HepG2 (cell line): ENCODE results near the gene STX8. TPM values are rescaled to one million over a fixed set of nuclear protein-coding genes. Genes with fewer than 3 reads are reported as not detected.

Experiments used
- ATAC-seq: fragments of 200-7000 bp; cut with Tn5 transposase; 3 replicates; pipeline ENCODE4 v1.9.1; 2020; ENCODE audit warnings: mild to moderate bottlenecking, moderate library complexity
- BruUV-seq: library from RNA; stranded (reverse); fragments of 400-500 nt; replicated peaks from 2 replicates; lab custom pipeline; 2021; lab: Mats Ljungman, UMichigan
- CTCF ChIA-PET: fragments of 300-600 bp; formaldehyde crosslinking; extraction: SDS; loops from one replicate; lab custom pipeline; 2021; ENCODE audit warnings: low total read pairs, inconsistent platforms, low intra/inter-chr PET ratio; lab: Yijun Ruan, JAX
- POLR2A ChIA-PET: fragments of 350-600 bp; sonication (Branson Sonifier 250); formaldehyde crosslinking; loops from one replicate; lab custom pipeline; 2020; ENCODE audit warnings: antibody characterized with exemption, inconsistent platforms; lab: Yijun Ruan, JAX
- DNase-seq: peaks from one replicate; pipeline ENCODE4 v3.0.0-alpha.2; 2015; ENCODE audit warnings: low spot score
- FAIRE-seq: peaks from 3 replicates; lab custom pipeline; 2011; peaks lifted over from hg19 to GRCh38; lab: Jason Lieb, UNC
- H2AFZ ChIP-seq: one replicate; pipeline ENCODE4 v1.6.1; 2011; ENCODE audit warnings: low read length, inconsistent platforms
- H3K27ac ChIP-seq: fragments of 300-600 bp; 3 replicates; pipeline ENCODE4 v1.8.0; 2011; ENCODE audit warnings: mixed run types, mild to moderate bottlenecking, mixed read lengths, low read length, inconsistent platforms; ENCODE audit not compliant: insufficient read depth; ENCODE audit errors: extremely low read length
- H3K27me3 ChIP-seq, 2 experiments: fragments of 200-600 bp in 1 of 2; 2 replicates in 1 of 2; 3 replicates in 1 of 2; pipeline versions ENCODE4 v1.6.0 to v1.8.0; 2011; ENCODE audit warnings: low read length in 2 of 2, mild to moderate bottlenecking in 2 of 2, moderate library complexity in 2 of 2, inconsistent platforms in 1 of 2; ENCODE audit not compliant: insufficient read depth in 2 of 2, control insufficient read depth in 1 of 2
- H3K36me3 ChIP-seq, 2 experiments: fragments of 200-600 bp in 1 of 2; replicated peaks in 1 of 2; 2 replicates in 1 of 2; 3 replicates in 1 of 2; pipeline versions ENCODE4 v1.5.1 to v1.8.0; 2011; ENCODE audit warnings: low read length in 2 of 2, inconsistent platforms in 1 of 2; ENCODE audit not compliant: insufficient read depth in 2 of 2, control insufficient read depth in 1 of 2
- H3K4me1 ChIP-seq: 2 replicates; pipeline ENCODE4 v1.5.1; 2012; ENCODE audit warnings: low read length, inconsistent platforms; ENCODE audit not compliant: insufficient read depth
- H3K4me2 ChIP-seq: 2 replicates; pipeline ENCODE4 v1.6.0; 2011; ENCODE audit warnings: low read depth, low read length, inconsistent platforms
- H3K4me3 ChIP-seq, 3 experiments: fragments of 200-600 bp in 1 of 3; sonication (generic), shearing (Covaris generic) in 1 of 3; replicated peaks in 1 of 3; 2 replicates each; pipeline ENCODE4 v1.5.1; 2011 to 2016; ENCODE audit warnings: low read length in 3 of 3, inconsistent platforms in 2 of 3, low read depth in 2 of 3, mild to moderate bottlenecking in 2 of 3, control low read depth in 1 of 3, mixed read lengths in 1 of 3; ENCODE audit not compliant: insufficient read depth in 1 of 3
- H3K79me2 ChIP-seq: one replicate; pipeline ENCODE4 v1.6.1; 2011; ENCODE audit warnings: low read length, inconsistent platforms; ENCODE audit not compliant: insufficient read depth
- H3K9ac ChIP-seq: 2 replicates; pipeline ENCODE4 v1.6.0; 2011; ENCODE audit warnings: mild to moderate bottlenecking, low read depth, low read length, inconsistent platforms; ENCODE audit not compliant: insufficient read depth
- H3K9me3 ChIP-seq: 2 replicates; pipeline ENCODE4 v1.5.1; 2012; ENCODE audit warnings: mild to moderate bottlenecking, low read length
- H4K20me1 ChIP-seq: 2 replicates; pipeline ENCODE4 v1.6.0; 2011; ENCODE audit warnings: inconsistent platforms, mild to moderate bottlenecking, low read length, moderate library complexity; ENCODE audit not compliant: insufficient read depth
- TFDP1 ChIP-seq: IDR thresholded peaks from 2 replicates; pipeline ENCODE4 v1.6.1; 2016; ENCODE audit warnings: missing compliant biosample characterization, missing genetic modification reagents, borderline replicate concordance
- ZBTB46 ChIP-seq: sonication (generic); formaldehyde crosslinking; IDR thresholded peaks from 2 replicates; pipeline ENCODE4 v1.4.0; 2020; ENCODE audit warnings: mild to moderate bottlenecking, missing genetic modification reagents, borderline replicate concordance
- ZNF205 ChIP-seq: IDR thresholded peaks from 2 replicates; pipeline ENCODE4 v1.6.1; 2018; ENCODE audit warnings: missing biosample characterization, missing genetic modification reagents
- ZNF362 ChIP-seq: sonication (generic); formaldehyde crosslinking; IDR thresholded peaks from 2 replicates; pipeline ENCODE4 v1.4.0; 2020; ENCODE audit warnings: missing genetic modification reagents, mild to moderate bottlenecking, borderline replicate concordance
- ZNF703 ChIP-seq: sonication (generic); formaldehyde crosslinking; IDR thresholded peaks from 2 replicates; pipeline ENCODE4 v1.5.1; 2020; ENCODE audit warnings: missing genetic modification reagents, mild to moderate bottlenecking, moderate library complexity, borderline replicate concordance
- WGBS: methylation state at CpG from one replicate; pipeline ENCODE4 v1.1.6; 2017; ENCODE audit warnings: low lambda C conversion rate; 5-methylcytosine and 5-hydroxymethylcytosine counted together
- in situ Hi-C: cut with HindIII; loops from 2 replicates; pipeline ENCODE4 v1.10.0; 2017; ENCODE audit warnings: low pct_unique_long_range_greater_than_20kb; ENCODE audit not compliant: extremely low pct_ligation_motif_present
- intact Hi-C: fragments of 100-400 bp; cut with micrococcal nuclease; formaldehyde crosslinking; loops from one replicate; pipeline ENCODE4 v1.10.0; 2022; ENCODE audit not compliant: unreplicated experiment
- polyA plus RNA-seq, 8 experiments: library from polyadenylated mRNA; depleted of rRNA in 3 of 8; stranded (reverse) in 7 of 8; unstranded in 1 of 8; fragments of >200 nt; fragmentation: Illumina TruSeq in 4 of 8; extraction: Trizol in 4 of 8; gene quantifications; 2 replicates each; pipeline versions ENCODE4 v1.2.1 to v1.2.3, GENCODE V29; 2011 to 2016; ENCODE audit warnings: low read depth in 4 of 8, missing spikeins in 1 of 8, mixed read lengths in 1 of 8; ENCODE audit not compliant: insufficient read depth in 1 of 8
- total RNA-seq, 5 experiments: library from RNA; depleted of rRNA; stranded (reverse); fragments of >200 nt; fragmentation: Illumina TruSeq; extraction: Trizol; gene quantifications; 2 replicates each; pipeline ENCODE4 v1.2.3, GENCODE V29; 2016; ENCODE audit warnings: low read depth in 1 of 5

STX8 gene
- total and polyA plus RNA-seq, 2 of the 13 experiments (the other 11 are each of a cell fraction or from before 2014, with no cell fraction given) = 36.4 to 53.6 TPM

GRCh38 chr17:9594065-9594464 lies 18.4 kb upstream of the STX8 start:
- TF ChIP-seq ZNF205 (CRISPR knock-in tag) (no peak), ZBTB46 (CRISPR knock-in tag) (no peak), TFDP1 (no peak), ZNF703 (CRISPR knock-in tag) (no peak), ZNF362 (CRISPR knock-in tag) (no peak)
- H4K20me1 ChIP-seq = no peaks in the 10 kb centered on the region
- POLR2A ChIA-PET = no interaction called here
- no peaks in the 10 kb centered on the region for H3K79me2 ChIP-seq
- intact Hi-C loops (no loop called here), in situ Hi-C loops (no loop called here)
- no peak for ATAC-seq
- no peak for DNase-seq
- no peaks in the 10 kb centered on the region for H3K9me3 ChIP-seq
- no peak overlapping the region for H3K4me3 ChIP-seq
- H3K27ac ChIP-seq = no peak overlapping the region
- no peaks in the 10 kb centered on the region for H3K4me1 ChIP-seq
- no peaks in the 10 kb centered on the region for H3K36me3 ChIP-seq
- 13% methylated on average over 6 of the region's 6 CpGs for WGBS
- H3K27me3 ChIP-seq = peaks cover 0 to 9% of the 10 kb centered on the region in 2 experiments; a peak in 2 of 5 replicates
- FAIRE-seq = no peak
- H3K9ac ChIP-seq = no peak overlapping the region
- CTCF ChIA-PET = no interaction called here
- no peak overlapping the region for H3K4me2 ChIP-seq
- H2AFZ ChIP-seq = no peak overlapping the region
- no TSS peak for BruUV-seq
